GM10266 (cell line): ENCODE measurements around the gene SLC6A6.

Experiments
- DNase-seq: peaks from one replicate; pipeline ENCODE4 v3.0.0; 2012; ENCODE audit errors: extremely low spot score
- TF ChIP-seq, protein P1 (sequence below): IDR thresholded peaks from 2 replicates; pipeline ENCODE4 v1.5.1; 2012; ENCODE audit warnings: mild to moderate bottlenecking, low read depth; ENCODE audit not compliant: control insufficient read depth, insufficient read depth; ENCODE audit errors: missing control alignments

The SLC6A6 gene

DNA sequence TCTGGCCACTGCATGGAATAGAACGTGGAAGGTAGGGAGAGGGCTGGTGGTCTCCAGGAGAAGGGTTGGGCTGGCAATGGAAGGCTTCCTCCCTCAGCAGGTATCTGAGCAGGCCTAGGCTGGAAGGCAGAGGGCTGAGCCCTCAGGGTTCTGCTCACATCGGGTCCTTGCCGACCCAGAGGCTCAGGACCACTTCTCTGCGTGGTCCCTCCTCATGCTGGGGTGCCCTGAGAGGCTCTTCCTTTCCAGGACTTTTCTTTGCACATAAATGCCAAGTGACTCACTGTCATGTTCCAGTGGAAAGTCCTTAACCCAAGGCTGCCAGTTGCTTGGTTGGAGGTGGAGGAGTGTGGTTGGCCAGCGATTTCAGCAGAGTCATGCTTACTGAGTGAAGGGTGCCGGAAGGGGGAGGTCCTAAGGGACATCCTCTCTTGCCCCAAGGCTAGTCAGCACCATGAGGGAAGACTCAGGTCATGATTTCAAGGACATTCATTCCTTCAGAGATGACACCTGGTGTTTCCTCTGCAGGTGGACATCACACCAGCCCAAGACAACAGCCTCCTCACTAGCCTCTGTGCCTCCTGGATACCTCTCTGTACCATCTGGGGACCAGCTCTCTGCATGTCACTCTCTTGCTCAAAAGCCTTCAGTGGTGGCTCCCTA lies 8.2 kb downstream of the SLC6A6 start:
- TF ChIP-seq, protein P1, sequence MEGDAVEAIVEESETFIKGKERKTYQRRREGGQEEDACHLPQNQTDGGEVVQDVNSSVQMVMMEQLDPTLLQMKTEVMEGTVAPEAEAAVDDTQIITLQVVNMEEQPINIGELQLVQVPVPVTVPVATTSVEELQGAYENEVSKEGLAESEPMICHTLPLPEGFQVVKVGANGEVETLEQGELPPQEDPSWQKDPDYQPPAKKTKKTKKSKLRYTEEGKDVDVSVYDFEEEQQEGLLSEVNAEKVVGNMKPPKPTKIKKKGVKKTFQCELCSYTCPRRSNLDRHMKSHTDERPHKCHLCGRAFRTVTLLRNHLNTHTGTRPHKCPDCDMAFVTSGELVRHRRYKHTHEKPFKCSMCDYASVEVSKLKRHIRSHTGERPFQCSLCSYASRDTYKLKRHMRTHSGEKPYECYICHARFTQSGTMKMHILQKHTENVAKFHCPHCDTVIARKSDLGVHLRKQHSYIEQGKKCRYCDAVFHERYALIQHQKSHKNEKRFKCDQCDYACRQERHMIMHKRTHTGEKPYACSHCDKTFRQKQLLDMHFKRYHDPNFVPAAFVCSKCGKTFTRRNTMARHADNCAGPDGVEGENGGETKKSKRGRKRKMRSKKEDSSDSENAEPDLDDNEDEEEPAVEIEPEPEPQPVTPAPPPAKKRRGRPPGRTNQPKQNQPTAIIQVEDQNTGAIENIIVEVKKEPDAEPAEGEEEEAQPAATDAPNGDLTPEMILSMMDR, result no peak
- DNase-seq, result no peak

DNA sequence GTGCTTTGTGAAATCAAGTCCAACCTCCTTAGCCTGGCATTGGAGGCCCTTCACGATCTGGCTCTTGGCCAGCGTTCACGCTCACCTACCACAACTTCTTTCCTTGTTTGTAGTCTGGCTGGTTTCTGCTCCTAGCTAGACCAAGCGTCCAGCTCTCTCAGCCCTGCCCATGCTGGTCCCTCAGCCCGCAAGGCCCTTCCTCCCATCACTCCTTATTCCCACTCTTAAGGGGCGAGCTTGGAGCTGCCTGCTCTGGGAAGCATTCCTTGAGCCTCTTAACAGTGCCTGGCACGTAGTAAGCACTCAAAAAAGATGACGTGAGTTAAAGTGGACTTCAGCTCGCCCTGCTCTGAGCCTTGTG lies 8.7 kb downstream of the SLC6A6 start:
- TF ChIP-seq, protein P1, result no peak
- no peak for DNase-seq

DNA sequence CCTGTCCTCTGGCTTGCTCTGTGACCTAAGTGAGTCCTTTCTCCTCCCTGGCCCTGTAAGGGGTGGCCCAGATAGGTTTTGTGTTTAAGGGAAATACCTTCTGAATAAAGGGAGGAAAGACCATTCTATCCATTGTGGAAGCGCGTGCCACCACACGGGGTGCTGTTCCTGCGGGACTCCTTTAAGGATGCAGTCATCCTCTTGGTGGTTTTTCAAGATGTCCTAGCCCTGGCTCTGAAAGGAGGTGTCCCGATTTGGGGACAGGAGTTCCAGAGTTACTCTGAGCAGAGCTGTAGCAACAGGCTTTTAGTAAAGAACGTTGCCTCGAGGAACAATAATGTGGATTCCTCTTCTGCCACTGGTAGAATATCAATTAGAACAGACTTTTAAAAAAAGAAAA lies 9.6 kb downstream of the SLC6A6 start:
- TF ChIP-seq, protein P1, result no peak
- DNase-seq, result no peak

DNA sequence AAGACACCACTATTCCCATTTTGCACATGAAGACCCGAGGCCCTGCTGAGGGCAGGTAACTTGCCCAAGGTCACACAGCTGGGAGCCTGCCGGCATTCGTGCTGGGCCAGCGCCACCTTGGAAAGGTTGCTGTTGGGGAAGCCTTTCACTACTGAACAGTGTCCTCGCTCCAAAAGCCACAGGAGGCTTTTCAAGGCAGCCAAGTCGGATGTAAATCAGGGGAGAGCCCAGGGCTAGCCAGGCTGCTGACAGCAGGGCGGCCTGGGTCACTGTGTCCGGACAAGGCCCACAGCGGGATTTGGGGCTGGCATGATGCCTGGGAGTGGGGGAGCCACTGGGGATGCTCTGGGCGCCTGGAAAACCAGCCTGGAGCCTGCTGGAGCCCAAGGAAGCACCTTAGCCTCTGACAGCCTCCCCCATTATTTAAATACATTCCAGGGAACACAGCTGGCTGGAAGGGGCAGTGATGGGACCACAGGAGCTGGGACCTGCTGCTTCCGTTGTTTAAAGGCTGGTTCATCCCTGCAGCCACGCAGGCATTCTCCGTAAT lies 10.5 kb downstream of the SLC6A6 start:
- TF ChIP-seq, protein P1, result no peak
- DNase-seq, result no peak

DNA sequence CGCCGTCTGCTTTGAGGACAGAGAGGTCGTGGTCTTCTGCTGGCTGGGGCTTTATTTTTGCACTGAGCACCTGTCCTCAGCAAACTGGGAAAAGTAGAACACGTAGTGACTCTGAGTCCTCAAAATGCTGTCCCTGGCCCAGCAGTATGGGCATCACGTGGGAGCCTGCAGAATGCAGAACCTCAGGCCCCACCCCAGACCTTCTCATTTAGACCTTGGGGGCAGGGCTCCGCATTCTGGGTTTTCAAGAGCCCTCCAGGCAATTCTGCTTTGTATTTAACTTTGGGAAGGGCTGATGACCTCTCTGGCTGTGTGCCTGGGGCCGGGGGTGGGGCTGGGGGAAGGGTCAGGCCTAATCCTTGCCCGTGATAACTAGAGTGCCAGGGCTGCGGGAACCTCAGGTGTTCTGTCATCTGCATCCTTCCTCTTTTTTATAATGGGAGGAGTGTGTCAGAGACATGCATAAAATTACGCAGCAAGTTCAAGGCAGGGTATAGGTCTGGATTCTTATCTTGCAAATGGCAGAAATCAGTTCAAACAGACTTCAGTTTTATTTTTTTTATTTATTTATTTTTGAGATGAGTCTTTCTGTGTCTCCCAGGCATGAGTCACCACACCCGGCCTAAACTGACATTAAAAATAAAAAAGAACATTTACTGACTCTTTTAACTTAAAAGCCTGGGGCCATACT lies 11.1 kb downstream of the SLC6A6 start:
- TF ChIP-seq, protein P1, result no peak
- DNase-seq, result no peak

DNA sequence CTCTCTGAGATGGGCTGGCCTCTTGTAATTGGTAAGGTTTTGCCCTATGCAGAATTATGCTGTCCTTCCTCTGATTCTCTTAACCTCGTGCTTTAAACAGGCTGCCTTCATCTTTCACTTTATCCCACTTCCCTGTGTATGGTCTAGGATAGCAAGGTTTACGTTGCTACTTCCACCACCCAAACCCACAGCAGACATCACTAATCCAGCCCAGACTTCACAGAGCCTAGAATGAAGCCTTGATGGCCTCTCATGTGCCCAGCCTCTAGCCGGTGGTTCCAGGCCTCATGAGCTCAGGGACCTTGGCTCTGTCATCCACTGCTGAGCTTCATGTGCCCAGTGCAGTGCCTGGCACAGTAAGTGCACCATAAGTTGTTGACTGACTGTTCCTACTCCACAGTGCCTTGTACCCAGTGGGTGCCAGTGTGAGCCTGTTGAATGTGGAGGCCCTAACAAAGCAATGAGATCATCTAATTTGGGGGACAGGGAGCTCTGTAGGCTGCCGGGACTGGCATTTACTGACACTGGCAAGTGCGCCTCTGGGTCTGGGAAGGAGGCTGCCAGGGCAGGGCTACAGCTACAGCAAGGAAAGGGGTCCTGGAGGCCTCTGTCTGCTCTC lies 12.5 kb downstream of the SLC6A6 start:
- TF ChIP-seq, protein P1, result no peak

DNA sequence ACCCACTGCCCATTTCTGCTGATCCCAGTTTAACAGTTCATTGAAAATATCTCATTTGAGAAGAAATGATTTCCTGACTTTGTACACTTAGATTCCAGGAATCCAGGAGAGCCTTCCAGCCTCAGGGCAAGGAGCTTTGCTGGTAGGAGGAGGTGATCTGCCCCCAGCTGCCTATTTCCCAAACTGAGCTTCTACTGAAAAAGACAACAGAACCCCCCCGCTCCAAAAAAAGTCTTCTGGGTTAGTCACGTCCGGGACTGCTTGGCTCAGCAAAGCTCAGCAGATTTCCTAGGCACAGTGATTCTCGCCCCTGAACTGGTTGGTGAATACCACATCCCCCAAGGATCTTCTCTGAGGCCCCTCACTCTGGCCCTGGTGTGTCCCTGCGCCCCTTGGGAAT lies 13.1 kb downstream of the SLC6A6 start:
- DNase-seq, result no peak
- TF ChIP-seq, protein P1, result no peak

More for the DNA sequence above, 12.5 kb downstream of the SLC6A6 start:
- DNase-seq, result no peak
